SK-N-SH treated with all-trans-retinoic acid at 6 μM for 48 hours (cell line): Measurements from ENCODE around the gene TADA3.

ENCODE experiments used
- PATZ1 ChIP-seq: fragments of 250-450 bp; sonication (Bioruptor Pico); IDR thresholded peaks from 2 replicates; pipeline ENCODE4 v1.8.0; 2020; ENCODE audit warnings: mild to moderate bottlenecking, moderate library complexity, borderline replicate concordance
- TOX ChIP-seq: fragments of 250-450 bp; sonication (Bioruptor Pico); IDR thresholded peaks from 2 replicates; pipeline ENCODE4 v1.8.0; 2021; ENCODE audit warnings: mild to moderate bottlenecking, moderate library complexity, borderline replicate concordance

GRCh38 chr3:9806688-9807589, 14.7 kb upstream of the TADA3 start:
- no peak for TF ChIP-seq TOX (CRISPR knock-in tag)
- TF ChIP-seq PATZ1 = no peak
